Fibroblast of villous mesenchyme (primary cell): ENCODE results near the gene F10. TPM values are rescaled to one million over a fixed set of nuclear protein-coding genes. Genes with fewer than 3 reads are reported as not detected.

Experiments used
- DNase-seq: peaks from one replicate; pipeline ENCODE4 v3.0.0-alpha.2; 2010; ENCODE audit warnings: low read depth
- H3K4me3 ChIP-seq: 2 replicates; pipeline ENCODE4 v1.5.1; 2011; ENCODE audit warnings: low read depth, mild to moderate bottlenecking, low read length
- total RNA-seq: library from RNA; depleted of rRNA; stranded (reverse); fragments of >200 nt; gene quantifications from 2 replicates; pipeline ENCODE4 v1.2.3, GENCODE V29; 2012
- TF ChIP-seq, protein P1 (sequence below): IDR thresholded peaks from 2 replicates; pipeline ENCODE4 v1.5.1; 2012; ENCODE audit warnings: low read depth, mild to moderate bottlenecking, low read length; ENCODE audit not compliant: insufficient read depth

Gene F10
- total RNA-seq, 1 donor = 12.5 TPM

GRCh38 chr13:113168211-113168610 lies 45.6 kb downstream of the F10 start:
- TF ChIP-seq, protein P1, sequence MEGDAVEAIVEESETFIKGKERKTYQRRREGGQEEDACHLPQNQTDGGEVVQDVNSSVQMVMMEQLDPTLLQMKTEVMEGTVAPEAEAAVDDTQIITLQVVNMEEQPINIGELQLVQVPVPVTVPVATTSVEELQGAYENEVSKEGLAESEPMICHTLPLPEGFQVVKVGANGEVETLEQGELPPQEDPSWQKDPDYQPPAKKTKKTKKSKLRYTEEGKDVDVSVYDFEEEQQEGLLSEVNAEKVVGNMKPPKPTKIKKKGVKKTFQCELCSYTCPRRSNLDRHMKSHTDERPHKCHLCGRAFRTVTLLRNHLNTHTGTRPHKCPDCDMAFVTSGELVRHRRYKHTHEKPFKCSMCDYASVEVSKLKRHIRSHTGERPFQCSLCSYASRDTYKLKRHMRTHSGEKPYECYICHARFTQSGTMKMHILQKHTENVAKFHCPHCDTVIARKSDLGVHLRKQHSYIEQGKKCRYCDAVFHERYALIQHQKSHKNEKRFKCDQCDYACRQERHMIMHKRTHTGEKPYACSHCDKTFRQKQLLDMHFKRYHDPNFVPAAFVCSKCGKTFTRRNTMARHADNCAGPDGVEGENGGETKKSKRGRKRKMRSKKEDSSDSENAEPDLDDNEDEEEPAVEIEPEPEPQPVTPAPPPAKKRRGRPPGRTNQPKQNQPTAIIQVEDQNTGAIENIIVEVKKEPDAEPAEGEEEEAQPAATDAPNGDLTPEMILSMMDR = no peak
- no peak overlapping the region for H3K4me3 ChIP-seq
- DNase-seq = no peak

GRCh38 chr13:113169277-113170272 lies 47.0 kb downstream of the F10 start:
- DNase-seq = no peak
- TF ChIP-seq, protein P1 = no peak
- H3K4me3 ChIP-seq = no peak overlapping the region

- TF ChIP-seq, protein P1 = no peak
- DNase-seq = no peak
- H3K4me3 ChIP-seq = no peak overlapping the region
Measured at GRCh38 chr13:113170511-113170910, 47.9 kb downstream of the F10 start.

DNA sequence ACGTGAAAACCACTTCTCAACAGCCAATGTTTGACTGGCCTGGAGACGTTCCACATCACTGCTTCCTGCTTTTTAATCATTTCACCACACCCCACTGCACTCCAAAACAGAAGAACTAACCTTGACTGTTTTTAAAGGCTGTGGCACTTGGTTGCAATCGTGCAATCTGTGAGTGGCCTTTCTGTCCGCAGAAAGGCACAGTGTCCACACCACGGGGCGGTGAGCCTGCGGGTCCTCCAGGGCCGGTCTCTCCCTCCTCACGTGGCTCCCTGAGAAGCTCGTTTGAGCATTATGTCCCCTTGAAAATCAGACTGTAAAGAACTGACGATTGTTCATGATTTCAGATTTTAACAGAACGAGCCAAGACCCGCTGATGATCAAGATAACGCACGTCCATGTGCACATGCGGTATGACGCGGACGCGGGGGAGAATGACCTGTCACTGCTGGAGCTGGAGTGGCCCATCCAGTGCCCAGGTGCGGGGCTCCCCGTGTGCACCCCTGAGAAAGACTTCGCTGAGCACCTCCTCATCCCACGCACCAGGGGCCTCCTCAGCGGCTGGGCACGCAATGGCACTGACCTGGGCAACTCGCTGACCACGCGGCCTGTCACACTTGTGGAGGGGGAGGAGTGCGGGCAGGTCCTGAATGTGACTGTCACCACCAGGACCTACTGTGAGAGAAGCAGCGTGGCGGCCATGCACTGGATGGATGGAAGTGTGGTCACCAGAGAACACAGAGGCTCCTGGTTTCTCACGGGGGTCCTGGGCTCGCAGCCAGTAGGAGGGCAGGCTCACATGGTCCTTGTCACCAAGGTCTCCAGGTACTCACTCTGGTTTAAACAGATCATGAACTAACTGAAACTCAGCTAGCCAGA lies 48.9 kb downstream of the F10 start:
- no peak for DNase-seq
- H3K4me3 ChIP-seq = no peak overlapping the region
- TF ChIP-seq, protein P1 = no peak

GRCh38 chr13:113172419-113172926 lies 49.9 kb downstream of the F10 start:
- no peak overlapping the region for H3K4me3 ChIP-seq
- TF ChIP-seq, protein P1 = no peak
- DNase-seq = no peak

DNA sequence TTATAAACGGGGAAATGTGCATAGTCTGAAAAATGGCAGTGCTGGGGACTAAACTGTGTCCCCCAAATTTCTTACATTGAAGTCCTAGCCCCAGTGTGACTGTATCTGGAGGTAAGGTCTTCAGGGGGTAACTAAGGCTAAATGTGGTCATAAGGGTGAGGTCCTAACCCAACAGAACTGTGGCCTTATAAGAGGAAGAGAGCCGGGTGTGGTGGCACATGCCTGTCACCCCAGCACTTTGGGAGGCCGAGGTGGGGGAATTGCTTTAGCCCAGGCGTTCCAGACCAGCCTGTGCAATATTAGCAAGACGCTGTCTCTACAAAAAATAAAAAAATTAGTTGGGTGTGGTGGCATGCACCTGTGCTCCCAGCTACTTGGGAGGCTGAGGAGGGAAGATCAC lies 53.7 kb downstream of the F10 start:
- H3K4me3 ChIP-seq = no peak overlapping the region
- DNase-seq = no peak
- TF ChIP-seq, protein P1 = no peak
